GM12878 (cell line): ENCODE results near the gene FOXB2. TPM values are rescaled to one million over a fixed set of nuclear protein-coding genes. Genes with fewer than 3 reads are reported as not detected.

Source experiments
- ATAC-seq: fragments of 200-7000 bp; cut with Tn5 transposase; 3 replicates; pipeline ENCODE4 v1.9.1; 2020; ENCODE audit warnings: mild to moderate bottlenecking, moderate library complexity
- BruUV-seq: library from RNA; stranded (reverse); fragments of 400-500 nt; replicated peaks from 2 replicates; lab custom pipeline; 2021; lab: Mats Ljungman, UMichigan
- CTCF ChIA-PET: fragments of 300-600 bp; sonication (Branson Sonifier 250); formaldehyde crosslinking; extraction: SDS; loops from one replicate; lab custom pipeline; 2021; ENCODE audit warnings: inconsistent platforms; lab: Yijun Ruan, JAX
- POLR2A ChIA-PET: fragments of 350-600 bp; formaldehyde crosslinking; extraction: SDS; loops from one replicate; lab custom pipeline; 2021; ENCODE audit warnings: inconsistent platforms; lab: Charles Lee
- RAD21 ChIA-PET: fragments of 300-600 bp; sonication (Branson Sonifier 250); formaldehyde crosslinking; loops from one replicate; lab custom pipeline; 2023; ENCODE audit warnings: antibody characterized with exemption; ENCODE audit not compliant: unreplicated experiment; lab: Charles Lee
- SMC1A ChIA-PET: fragments of 300-600 bp; sonication (Branson Sonifier 250); formaldehyde crosslinking; loops from one replicate; lab custom pipeline; 2023; ENCODE audit not compliant: unreplicated experiment, uncharacterized antibody; lab: Charles Lee
- DNase-seq: peaks from one replicate; pipeline ENCODE4 v3.0.0-alpha.2; 2011; ENCODE audit warnings: low read depth, low spot score
- FAIRE-seq: peaks from 3 replicates; lab custom pipeline; 2011; peaks lifted over from hg19 to GRCh38; lab: Jason Lieb, UNC
- H2AFZ ChIP-seq: 2 replicates; pipeline ENCODE4 v1.6.0; 2011; ENCODE audit warnings: low read depth, low read length, control low read depth; ENCODE audit not compliant: control insufficient read depth
- H3K27ac ChIP-seq: 2 replicates; pipeline ENCODE4 v1.5.1; 2011; ENCODE audit warnings: control low read depth; ENCODE audit not compliant: control insufficient read depth, insufficient read depth
- H3K27me3 ChIP-seq, 2 experiments: replicated peaks in 1 of 2; 2 replicates each; pipeline versions ENCODE4 v1.6.0 to v1.6.1; 2011; ENCODE audit warnings: low read length in 1 of 2; ENCODE audit not compliant: control insufficient read depth in 2 of 2, insufficient read depth in 2 of 2
- H3K36me3 ChIP-seq, 2 experiments: 2 replicates each; pipeline ENCODE4 v1.5.1; 2011; ENCODE audit warnings: low read length in 1 of 2; ENCODE audit not compliant: control insufficient read depth in 2 of 2, insufficient read depth in 2 of 2
- H3K4me1 ChIP-seq: 2 replicates; pipeline ENCODE4 v1.6.1; 2011; ENCODE audit warnings: mild to moderate bottlenecking, low read length, moderate library complexity, mixed read lengths; ENCODE audit not compliant: control insufficient read depth, insufficient read depth
- H3K4me2 ChIP-seq: 2 replicates; pipeline ENCODE4 v1.6.0; 2011; ENCODE audit warnings: control low read depth; ENCODE audit not compliant: control insufficient read depth, insufficient read depth
- H3K4me3 ChIP-seq: fragments of 200-600 bp; sonication (generic); 2 replicates; pipeline ENCODE4 v1.5.1; 2016
- H3K79me2 ChIP-seq: 2 replicates; pipeline ENCODE4 v1.6.0; 2011; ENCODE audit warnings: low read length; ENCODE audit not compliant: control insufficient read depth, insufficient read depth
- H3K9ac ChIP-seq: 2 replicates; pipeline ENCODE4 v1.8.0; 2011; ENCODE audit warnings: low read length, control low read depth, mixed read lengths; ENCODE audit not compliant: control insufficient read depth, insufficient read depth
- H3K9me3 ChIP-seq: replicated peaks from 3 replicates; pipeline ENCODE4 v1.5.1; 2011; ENCODE audit warnings: mild to moderate bottlenecking, low read length; ENCODE audit not compliant: control insufficient read depth, insufficient read depth
- H4K20me1 ChIP-seq: 2 replicates; pipeline ENCODE4 v1.6.0; 2011; ENCODE audit not compliant: control insufficient read depth, insufficient read depth
- EZH2 ChIP-seq: IDR thresholded peaks from 2 replicates; pipeline ENCODE4 v1.6.1; 2012; ENCODE audit warnings: low read depth, mild to moderate bottlenecking, control low read depth, inconsistent platforms, low read length, borderline replicate concordance; ENCODE audit not compliant: control insufficient read depth
- HDGF ChIP-seq: fragments of 450-650 bp; IDR thresholded peaks from 2 replicates; pipeline ENCODE4 v1.6.1; 2016; ENCODE audit warnings: antibody characterized with exemption
- IRF4 ChIP-seq: IDR thresholded peaks from 2 replicates; pipeline ENCODE4 v1.6.1; 2011; ENCODE audit warnings: low read depth, low read length
- LARP7 ChIP-seq: fragments of 450-650 bp; IDR thresholded peaks from 2 replicates; pipeline ENCODE4 v1.6.1; 2017; ENCODE audit warnings: mild to moderate bottlenecking
- SREBF1 ChIP-seq: IDR thresholded peaks from 2 replicates; pipeline ENCODE4 v1.6.1; 2012; ENCODE audit warnings: mild to moderate bottlenecking, low read length
- TAF1 ChIP-seq: IDR thresholded peaks from 2 replicates; pipeline ENCODE4 v1.6.1; 2011; ENCODE audit warnings: mild to moderate bottlenecking, low read depth, low read length, borderline replicate concordance
- WGBS: methylation state at CpG from one replicate; pipeline ENCODE4 v1.1.6; 2016; ENCODE audit warnings: low lambda C conversion rate; ENCODE audit not compliant: insufficient replicate concordance, insufficient coverage; ENCODE audit errors: missing lambda C conversion rate; 5-methylcytosine and 5-hydroxymethylcytosine counted together
- in situ Hi-C: fragments of 300-500 bp; cut with MboI; formaldehyde crosslinking; loops from 9 replicates; pipeline ENCODE4 v1.14.3; 2018; ENCODE audit warnings: mixed read lengths
- intact Hi-C: fragments of 100-400 bp; cut with micrococcal nuclease; formaldehyde crosslinking; loops from one replicate; pipeline ENCODE4 v1.14.2; 2022; ENCODE audit not compliant: unreplicated experiment
- polyA plus RNA-seq, 11 experiments: library from polyadenylated mRNA; depleted of rRNA in 4 of 11; unstranded in 6 of 11; stranded (reverse) in 5 of 11; fragments of >200 nt; fragmentation: Nextera tagmentation in 4 of 11; fragmentation: Illumina TruSeq in 1 of 11; extraction: Ambion mirVana in 4 of 11; extraction: Trizol in 1 of 11; gene quantifications; 1 replicate in 1 of 11; 2 replicates in 10 of 11; pipeline versions ENCODE4 v1.2.1 to v1.2.3, GENCODE V29; 2011 to 2016; ENCODE audit warnings: inconsistent platforms in 2 of 11, missing spikeins in 2 of 11, low read depth in 1 of 11
- small RNA-seq: library from RNA; depleted of rRNA; stranded (forward); fragments of <200 nt; gene quantifications from one replicate; pipeline ENCODE3, GENCODE V24; 2014
- total RNA-seq, 4 experiments: library from RNA; depleted of rRNA in 3 of 4; stranded (reverse); fragments of >200 nt in 3 of 4; fragmentation: Illumina TruSeq in 1 of 4; extraction: Trizol in 1 of 4; gene quantifications; 2 replicates each; pipeline versions ENCODE4 v1.2.1 to v1.2.3, GENCODE V29; 2013 to 2021

Gene FOXB2
- total and polyA plus RNA-seq, 10 of the 15 experiments (the other 5 are each of a cell fraction or from before 2014, with no cell fraction given), result not detected

GRCh38 chr9:77063645-77064285, 44.3 kb downstream of the FOXB2 start:
- no peaks in the 10 kb centered on the region for H3K79me2 ChIP-seq
- in situ Hi-C loops, result no loop called here
- no peak for TF ChIP-seq LARP7
- no peak for TF ChIP-seq EZH2
- no peak for TF ChIP-seq TAF1
- TF ChIP-seq IRF4, result no peak
- TF ChIP-seq HDGF, result no peak
- no peak overlapping the region for H3K4me3 ChIP-seq
- H3K4me1 ChIP-seq, result no peaks in the 10 kb centered on the region
- H3K4me2 ChIP-seq, result no peak overlapping the region
- intact Hi-C loops, result no loop called here
- no peak overlapping the region for H2AFZ ChIP-seq
- H3K9me3 ChIP-seq, result no peaks in the 10 kb centered on the region
- no peaks in the 10 kb centered on the region for H3K27me3 ChIP-seq
- H4K20me1 ChIP-seq, result no peaks in the 10 kb centered on the region
- CTCF ChIA-PET, result no interaction called here
- WGBS, result 11% methylated on average over 6 of the region's 6 CpGs
- no TSS peak for BruUV-seq
- H3K9ac ChIP-seq, result no peak overlapping the region
- RAD21 ChIA-PET, result interaction anchor here (0.5 kb wide), 1 partner anchor 371 kb away, joined by 3 read pairs; no protein-coding TSS in a partner anchor
- ATAC-seq (no peak), DNase-seq (no peak), FAIRE-seq (no peak)
- SMC1A ChIA-PET, result no interaction called here
- H3K27ac ChIP-seq, result no peak overlapping the region
- POLR2A ChIA-PET, result no interaction called here
- no peaks in the 10 kb centered on the region for H3K36me3 ChIP-seq

DNA sequence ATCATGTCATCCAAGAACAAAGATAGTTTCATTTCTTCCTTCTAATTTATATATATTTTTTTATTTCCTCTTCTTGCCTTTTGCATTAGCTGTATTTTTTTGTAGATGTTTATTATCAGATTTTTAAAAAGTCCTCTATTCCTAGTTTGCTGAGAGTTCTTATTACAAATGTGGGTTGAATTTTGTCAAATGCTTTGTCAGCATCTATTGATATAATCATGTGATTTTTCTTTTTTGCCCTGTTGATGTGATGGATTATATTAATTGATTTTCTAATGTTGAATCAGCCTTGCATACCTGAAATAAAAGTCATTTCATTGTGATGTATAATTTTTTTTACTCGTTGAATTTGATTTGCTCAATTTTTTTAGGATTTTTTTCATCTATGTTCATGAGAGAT, 46.9 kb downstream of the FOXB2 start:
- SMC1A ChIA-PET, result no interaction called here
- H3K9ac ChIP-seq, result no peak overlapping the region

More for the DNA sequence above, 46.9 kb downstream of the FOXB2 start:
- intact Hi-C loops, result no loop called here
- H3K4me2 ChIP-seq, result no peak overlapping the region
- FAIRE-seq, result no peak
- H2AFZ ChIP-seq, result no peak overlapping the region
- TF ChIP-seq SREBF1, result no peak
- TF ChIP-seq, all 136 proteins: peak for 0
- in situ Hi-C loops, result no loop called here
- ChIA-PET RAD21 (no interaction called here), CTCF (no interaction called here), POLR2A (no interaction called here)
- no TSS peak for BruUV-seq
- no peak for DNase-seq
- H3K79me2 ChIP-seq, result no peaks in the 10 kb centered on the region
- no peak for ATAC-seq
- H3K4me1 ChIP-seq, result no peaks in the 10 kb centered on the region
- H3K36me3 ChIP-seq, result no peaks in the 10 kb centered on the region
- H3K9me3 ChIP-seq, result no peaks in the 10 kb centered on the region
- no peak overlapping the region for H3K27ac ChIP-seq
- H4K20me1 ChIP-seq, result no peaks in the 10 kb centered on the region
- no peaks in the 10 kb centered on the region for H3K27me3 ChIP-seq
- no peak overlapping the region for H3K4me3 ChIP-seq
- WGBS, result 0% methylated on average over 1 of the region's 1 CpG

Small RNA genes within 50 kb of the gene (small RNA-seq; reads per million reads assigned to genes)
- gene ATP5MFP3, result not detected

Other genes starting within 250 kb of the FOXB2 start
- gene PRUNE2, start 113.5 kb upstream of the FOXB2 start, total RNA-seq (2014; rRNA removed), result 0.11 and 0.16 TPM in 2 replicates
- gene PRUNE2, start 113.5 kb upstream of the FOXB2 start, total RNA-seq (2014; rRNA removed; fragmentation: Illumina TruSeq; extraction: Trizol), result 0.28 and 0.45 TPM in 2 replicates
- 0.23 and 0.61 TPM in 2 replicates for gene PRUNE2, start 113.5 kb upstream of the FOXB2 start, total RNA-seq (2021)
- gene PRUNE2, start 113.5 kb upstream of the FOXB2 start, polyA plus RNA-seq (2011; rRNA removed), result 0.07 and 0.10 TPM in 2 replicates
- 0.26 and 1.7 TPM in 2 replicates for gene PRUNE2, start 113.5 kb upstream of the FOXB2 start, polyA plus RNA-seq (2014; fragmentation: Illumina TruSeq; extraction: Trizol)
- under 1 TPM; 0.24 to 0.38 TPM for gene PRUNE2, start 113.5 kb upstream of the FOXB2 start, polyA plus RNA-seq (2014; fragmentation: Nextera tagmentation; extraction: Ambion mirVana)
- 0.19 and 0.23 TPM in 2 replicates for gene PRUNE2, start 113.5 kb upstream of the FOXB2 start, polyA plus RNA-seq (2014; rRNA removed)
- gene PRUNE2, start 113.5 kb upstream of the FOXB2 start, polyA plus RNA-seq (2016; fragmentation: Nextera tagmentation; extraction: Ambion mirVana), result under 1 TPM; 0.59 to 0.63 TPM
- 31.9 and 35.3 TPM in 2 replicates for gene VPS13A, start 157.9 kb downstream of the FOXB2 start, total RNA-seq (2014; rRNA removed)
- gene VPS13A, start 157.9 kb downstream of the FOXB2 start, total RNA-seq (2014; rRNA removed; fragmentation: Illumina TruSeq; extraction: Trizol), result 33.9 and 36.2 TPM in 2 replicates
- 27.4 and 30.0 TPM in 2 replicates for gene VPS13A, start 157.9 kb downstream of the FOXB2 start, total RNA-seq (2021)
- gene VPS13A, start 157.9 kb downstream of the FOXB2 start, polyA plus RNA-seq (2011; rRNA removed), result 35.2 and 64.2 TPM in 2 replicates
- 25.8 and 30.6 TPM in 2 replicates for gene VPS13A, start 157.9 kb downstream of the FOXB2 start, polyA plus RNA-seq (2014; fragmentation: Illumina TruSeq; extraction: Trizol)
- gene VPS13A, start 157.9 kb downstream of the FOXB2 start, polyA plus RNA-seq (2014; fragmentation: Nextera tagmentation; extraction: Ambion mirVana), result 10 to 100 TPM; 10.0 to 13.5 TPM
- 12.9 and 16.4 TPM in 2 replicates for gene VPS13A, start 157.9 kb downstream of the FOXB2 start, polyA plus RNA-seq (2014; rRNA removed)
- gene VPS13A, start 157.9 kb downstream of the FOXB2 start, polyA plus RNA-seq (2016; fragmentation: Nextera tagmentation; extraction: Ambion mirVana), result 10 to 100 TPM; 13.1 to 16.4 TPM